Measurements from ENCODE around the gene RHEB.

Gene RHEB

DNA sequence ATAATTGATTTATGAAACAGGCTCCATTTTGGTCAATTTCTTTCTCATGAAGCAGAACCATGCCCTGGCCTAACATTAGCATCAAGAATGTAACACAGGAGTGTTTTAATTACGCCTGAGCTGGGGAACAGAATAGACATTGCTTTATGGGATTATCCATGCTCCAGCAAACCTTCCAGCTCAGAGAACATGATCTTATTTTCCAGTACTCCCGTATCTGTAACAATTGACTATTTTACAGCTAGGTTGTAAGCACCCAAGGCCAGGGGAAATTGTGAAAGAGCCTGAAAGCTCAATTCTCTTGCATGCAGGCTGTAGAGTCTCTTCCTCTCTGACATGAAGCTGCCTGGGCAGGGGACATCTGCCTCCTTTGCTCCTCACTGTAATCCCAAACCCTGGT, 49.0 kb downstream of the RHEB start:
- no peak for DNase-seq (ENCODE audit: low spot score)

DNA sequence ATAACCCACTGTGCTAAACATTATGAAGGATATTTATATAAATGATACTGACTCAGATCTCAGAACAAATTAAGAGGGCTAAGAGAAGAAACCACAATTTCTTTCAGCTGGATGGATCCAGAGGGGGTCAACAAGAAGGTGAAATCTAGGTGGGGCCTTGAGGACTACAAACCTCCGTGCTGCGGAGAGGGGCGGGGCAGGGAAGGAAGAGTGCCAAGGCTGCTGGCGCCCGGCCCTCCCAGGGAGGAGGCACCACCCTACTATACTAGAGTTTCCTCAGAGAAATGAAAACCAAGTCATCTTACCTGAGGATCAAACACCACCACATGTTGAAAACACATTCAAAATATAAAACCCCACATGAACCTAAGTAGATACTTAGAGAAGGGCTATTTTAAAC, 50.4 kb downstream of the RHEB start:
- DNase-seq (ENCODE audit: low spot score): no peak

DNA sequence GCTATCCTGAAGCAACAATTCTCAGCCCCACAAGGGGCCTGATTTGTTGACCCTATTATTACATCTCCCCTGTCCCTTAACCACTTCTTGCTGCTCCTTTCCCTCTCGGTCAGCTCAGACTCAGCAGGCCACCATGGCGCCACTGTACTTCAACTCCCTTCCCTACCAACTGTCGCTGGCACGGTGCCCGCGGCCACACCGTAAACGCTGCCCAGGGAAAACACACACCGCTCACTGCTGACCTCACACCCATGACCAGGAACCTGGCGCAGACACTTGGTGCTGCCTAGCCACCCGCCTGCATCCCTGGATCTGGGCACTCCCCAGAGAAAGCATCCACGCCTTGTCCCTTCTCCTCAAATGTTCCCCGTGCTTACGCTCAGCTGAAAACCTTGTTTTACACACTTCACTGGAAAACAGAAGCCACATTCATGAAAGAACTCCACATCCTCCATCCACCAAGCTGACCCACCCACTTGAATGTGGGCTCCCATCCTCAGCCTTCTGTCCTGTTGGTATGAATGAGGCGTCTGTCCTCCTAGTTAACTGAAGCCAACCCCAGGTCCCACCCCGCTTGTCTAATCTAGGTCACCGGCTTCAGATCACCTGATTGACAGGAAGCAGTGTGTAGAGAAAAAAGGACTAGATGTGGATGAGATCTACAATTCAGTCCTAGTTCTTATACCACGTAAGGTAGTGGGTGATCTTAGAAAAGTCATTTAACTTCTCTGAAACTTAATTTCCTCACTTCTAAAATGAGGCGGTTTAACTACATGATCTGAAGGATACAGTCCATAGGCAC, 51.3 kb downstream of the RHEB start:
- no peak for DNase-seq (ENCODE audit: low spot score)

DNA sequence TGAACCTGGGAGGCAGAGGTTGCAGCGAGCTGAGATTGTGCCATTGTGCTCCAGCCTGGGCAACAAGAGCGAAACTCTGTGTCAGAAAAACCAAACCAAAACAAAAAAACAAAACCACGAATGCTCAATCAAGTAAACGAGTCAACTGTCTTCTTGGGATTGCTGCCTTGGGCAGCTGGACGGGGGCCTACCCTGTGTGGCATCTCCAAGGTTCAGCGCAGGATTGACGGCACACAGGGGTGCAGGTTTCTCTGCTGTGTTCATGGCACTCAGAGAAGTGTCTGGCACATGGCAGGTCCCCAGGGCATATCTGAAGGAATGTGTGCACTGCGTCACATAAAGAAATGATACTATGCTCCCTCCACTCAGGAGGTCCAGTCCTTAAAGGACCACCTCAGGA, 54.5 kb downstream of the RHEB start:
- DNase-seq (ENCODE audit: low spot score): no peak

DNA sequence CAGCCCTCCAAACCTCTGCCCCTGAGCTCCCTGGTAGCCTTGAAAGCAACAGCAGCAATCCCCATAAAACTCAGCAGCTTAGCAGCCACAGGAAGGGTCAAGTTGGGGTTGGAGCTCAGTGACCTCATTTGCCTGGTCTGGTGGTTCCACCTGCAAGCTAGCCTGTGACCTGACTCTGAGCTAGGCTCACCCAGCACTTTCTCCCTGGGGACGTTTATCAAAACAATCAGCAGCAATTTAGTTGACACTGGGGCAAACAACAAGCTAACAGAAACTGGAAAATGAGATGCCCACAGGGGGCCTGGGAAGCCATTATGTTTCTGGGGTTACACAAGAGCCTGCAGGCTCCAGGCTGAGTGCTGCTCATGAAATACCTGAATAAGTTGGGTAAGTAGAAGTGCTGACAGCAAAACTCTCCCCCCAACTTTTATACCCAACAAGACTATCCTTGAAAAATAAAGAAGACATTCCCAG, 57.4 kb downstream of the RHEB start:
- DNase-seq (ENCODE audit: low spot score): no peak

DNA sequence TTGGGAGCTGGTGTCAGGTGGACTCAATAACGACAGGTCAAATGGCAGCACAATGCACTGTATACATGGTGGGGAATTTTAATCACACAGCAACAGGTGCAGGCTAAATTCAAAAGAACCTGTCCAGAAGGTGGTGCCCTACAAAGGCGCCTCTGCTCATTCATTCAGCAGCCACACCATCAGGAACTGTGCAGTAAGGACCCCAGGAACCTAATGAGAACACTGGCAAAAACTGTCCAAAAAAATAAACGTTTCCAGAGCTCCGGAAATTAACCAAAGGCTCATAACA, 57.8 kb downstream of the RHEB start:
- DNase-seq (ENCODE audit: low spot score): no peak

DNA sequence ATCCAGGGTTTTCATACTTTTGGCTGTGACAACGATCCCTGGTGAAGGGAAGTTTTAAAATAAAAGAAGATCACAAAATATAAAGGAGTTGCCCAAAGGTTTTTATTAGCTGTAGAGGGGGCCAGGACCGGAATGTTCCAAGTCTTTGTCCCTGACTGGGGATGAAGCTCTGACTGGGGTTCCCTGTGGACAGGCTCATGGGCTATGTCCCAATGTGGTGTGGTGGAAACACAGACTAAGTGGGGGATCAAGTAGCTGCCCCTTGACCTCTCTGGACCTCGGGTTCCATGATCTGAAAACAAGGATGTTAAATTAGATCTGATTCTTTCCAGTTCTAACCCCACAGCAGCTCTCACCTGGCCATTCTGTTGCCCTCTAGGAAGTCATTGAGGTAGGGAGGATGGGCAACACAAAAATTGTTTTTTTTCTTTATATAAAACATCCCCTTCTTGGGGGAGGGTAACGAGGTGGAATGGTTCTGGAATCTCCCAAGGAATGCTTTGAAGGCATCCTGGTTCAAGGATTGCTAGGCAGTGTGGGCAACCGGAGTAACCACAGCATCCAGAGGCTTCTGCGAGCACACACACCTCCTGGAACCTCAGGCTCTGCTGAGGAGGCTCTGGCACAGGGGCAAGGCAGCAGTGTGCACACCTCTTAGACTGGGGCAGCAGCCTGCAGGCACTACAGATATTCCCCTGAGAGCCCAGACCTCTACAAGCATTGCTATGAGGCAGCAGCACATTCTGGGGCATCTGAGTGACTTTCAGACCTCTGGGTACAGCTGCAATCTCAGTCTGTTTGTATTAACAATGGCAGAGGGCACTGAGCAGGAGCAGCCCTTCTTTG, 58.4 kb downstream of the RHEB start:
- DNase-seq (ENCODE audit: low spot score): no peak

DNA sequence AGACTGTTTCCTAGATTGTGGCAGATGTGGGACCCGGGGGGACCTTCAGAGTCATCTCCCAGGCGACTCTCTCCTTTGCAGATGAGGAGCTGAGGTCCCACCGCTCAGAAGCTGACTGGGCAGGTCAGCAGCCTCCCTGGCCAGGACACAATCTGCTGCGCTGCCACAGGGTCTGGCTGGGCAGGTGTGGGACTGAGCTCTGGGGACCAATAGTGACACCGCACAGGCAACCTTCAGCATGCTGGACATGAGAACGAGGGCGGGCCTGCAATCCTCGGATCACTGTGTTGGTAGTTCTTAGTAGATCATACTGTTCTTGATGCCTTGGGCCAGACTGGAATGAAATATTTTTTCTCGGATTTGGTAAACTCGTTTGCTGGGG, 59.2 kb downstream of the RHEB start:
- DNase-seq (ENCODE audit: low spot score): no peak

DNA sequence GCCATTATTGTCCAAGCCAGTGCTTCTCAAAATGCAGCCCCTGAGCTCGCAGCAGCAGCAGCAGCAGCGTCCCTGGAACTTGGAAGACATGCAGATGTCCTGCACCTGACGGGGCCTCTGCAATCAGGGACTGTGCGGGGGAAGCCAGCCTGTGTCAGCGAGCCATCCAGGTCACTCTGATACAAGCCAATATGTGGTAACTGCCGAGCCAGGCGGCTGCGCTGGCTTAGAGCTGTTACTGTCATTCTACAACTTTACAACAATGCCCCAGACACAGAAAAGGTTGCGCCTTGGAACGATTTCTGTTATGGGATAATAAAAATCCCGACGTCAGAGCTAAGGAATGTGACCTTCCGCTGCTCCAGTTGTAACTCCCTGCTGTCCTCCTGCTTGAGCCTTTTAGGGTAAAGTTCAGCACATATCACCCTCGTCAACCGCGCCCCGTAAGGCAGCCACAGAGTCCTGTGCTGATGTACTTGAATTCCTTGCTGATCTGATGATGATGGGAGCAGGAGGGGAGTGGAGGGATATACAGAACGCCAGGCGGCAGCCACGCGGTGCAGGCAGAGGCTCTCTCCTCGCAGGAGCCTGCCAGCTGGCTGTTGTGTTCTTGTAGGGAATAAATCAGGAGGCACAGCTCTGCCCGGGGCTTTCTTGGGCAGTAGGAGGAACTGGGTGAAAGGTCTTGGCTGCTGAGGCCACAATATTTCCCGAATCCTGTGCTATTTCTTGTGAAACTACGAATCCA, 59.8 kb downstream of the RHEB start:
- no peak for DNase-seq (ENCODE audit: low spot score)

DNA sequence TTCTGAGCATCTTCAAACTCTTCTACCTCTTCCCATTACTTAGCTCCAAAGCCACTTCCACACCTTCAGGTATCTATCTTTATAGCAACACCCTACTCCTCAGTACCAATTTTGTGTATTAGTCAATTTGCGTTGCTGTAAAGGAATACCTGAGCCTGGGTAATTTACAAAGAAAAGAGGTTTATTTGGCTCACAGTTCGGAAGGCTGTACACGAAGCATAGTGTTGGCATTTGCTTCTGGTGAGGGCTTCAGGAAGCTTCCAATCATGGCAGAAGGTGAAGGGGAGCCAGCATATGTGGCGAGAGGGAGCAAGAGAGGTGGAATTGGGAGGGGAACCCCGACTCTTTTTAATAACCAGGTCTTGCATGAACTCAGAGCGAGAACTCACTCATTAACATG, 62.2 kb downstream of the RHEB start:
- no peak for DNase-seq (ENCODE audit: low spot score)

DNA sequence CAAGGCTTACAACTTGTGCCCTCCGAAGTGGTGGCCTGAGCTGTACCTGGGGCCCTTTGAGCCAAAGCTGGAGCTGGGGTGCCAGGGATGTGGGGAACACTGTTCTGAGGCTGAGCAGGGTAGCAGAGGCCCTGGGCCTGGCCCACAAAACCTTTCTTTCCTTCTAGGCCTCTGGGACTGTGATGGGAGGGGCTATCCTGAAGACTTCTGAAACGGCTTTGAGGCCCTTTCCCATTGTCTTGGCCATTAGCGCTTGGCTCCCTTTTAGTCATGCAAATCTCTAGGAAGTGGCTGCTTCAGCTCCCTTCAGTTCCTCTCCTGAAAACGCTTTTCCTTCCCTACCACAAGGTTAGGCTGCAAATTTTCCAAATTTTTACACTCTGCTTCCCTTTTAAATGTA, 62.9 kb downstream of the RHEB start:
- no peak for DNase-seq (ENCODE audit: low spot score)

DNA sequence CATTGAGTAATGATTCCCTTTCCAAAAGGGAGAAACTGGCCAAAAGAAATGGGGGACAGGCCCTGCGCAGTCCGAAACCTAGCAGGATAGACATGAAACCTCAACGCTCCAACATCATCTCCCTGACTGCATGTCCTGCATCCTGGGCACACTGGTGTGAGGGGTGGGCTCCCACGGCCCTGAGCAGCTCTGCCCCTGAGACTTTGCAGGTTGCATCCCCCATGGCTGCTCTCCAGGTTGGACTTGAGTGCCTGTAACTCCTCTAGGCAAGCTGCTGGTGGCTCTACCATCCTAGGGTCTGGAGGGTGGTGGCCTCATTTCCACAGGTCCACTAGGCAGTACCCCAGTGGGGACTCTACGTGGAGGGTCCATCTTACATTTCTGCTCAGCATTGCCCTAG, 63.4 kb downstream of the RHEB start:
- DNase-seq (ENCODE audit: low spot score): no peak

DNA sequence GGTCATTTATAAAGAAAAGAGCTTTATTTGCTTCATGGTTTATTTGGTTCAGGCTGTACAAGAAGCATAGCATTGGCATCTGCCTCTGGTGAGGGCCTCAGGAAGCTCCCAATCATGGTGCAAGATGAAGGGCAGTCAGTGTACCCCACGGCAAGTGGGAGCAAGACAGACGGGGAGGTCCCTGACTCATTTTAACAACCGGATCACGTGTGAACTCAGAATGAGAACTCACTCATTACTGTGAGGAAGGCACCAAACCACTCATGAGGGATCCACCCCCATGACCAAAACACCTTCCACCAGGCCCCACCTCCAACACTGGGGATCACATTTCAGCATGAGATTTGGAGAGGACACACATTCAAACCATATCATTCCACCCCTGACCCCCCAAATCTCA, 64.0 kb downstream of the RHEB start:
- DNase-seq (ENCODE audit: low spot score): no peak

DNA sequence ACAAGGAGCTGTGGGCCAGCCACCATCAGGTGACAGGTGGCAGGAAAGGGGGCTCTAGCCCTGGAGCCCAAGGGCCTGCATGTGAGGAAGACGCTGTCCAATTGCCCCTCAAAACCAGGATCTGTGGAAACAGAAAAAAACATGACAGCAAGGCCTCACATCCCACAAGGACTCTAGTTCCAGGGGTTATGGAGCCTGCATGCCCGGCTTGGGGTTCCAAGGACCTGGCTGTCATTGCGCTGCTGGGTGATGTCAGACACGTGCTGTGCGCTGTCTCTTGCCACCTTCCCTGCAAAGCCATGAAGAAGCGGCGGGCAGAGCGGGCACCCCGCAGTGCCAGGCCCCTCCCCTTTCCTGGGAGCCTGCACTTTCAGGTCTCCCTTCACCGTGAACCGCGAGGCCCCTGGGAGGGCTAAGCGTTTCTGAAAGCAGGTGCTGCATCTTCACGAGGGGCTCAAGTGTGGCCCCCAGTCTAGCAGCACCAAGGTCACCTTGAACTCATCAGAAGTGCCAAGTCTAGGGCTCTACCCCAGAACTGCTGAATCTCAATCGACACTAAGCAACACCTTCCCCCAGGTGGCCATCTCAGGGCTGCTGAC, 64.7 kb downstream of the RHEB start:
- DNase-seq (ENCODE audit: low spot score): no peak

DNA sequence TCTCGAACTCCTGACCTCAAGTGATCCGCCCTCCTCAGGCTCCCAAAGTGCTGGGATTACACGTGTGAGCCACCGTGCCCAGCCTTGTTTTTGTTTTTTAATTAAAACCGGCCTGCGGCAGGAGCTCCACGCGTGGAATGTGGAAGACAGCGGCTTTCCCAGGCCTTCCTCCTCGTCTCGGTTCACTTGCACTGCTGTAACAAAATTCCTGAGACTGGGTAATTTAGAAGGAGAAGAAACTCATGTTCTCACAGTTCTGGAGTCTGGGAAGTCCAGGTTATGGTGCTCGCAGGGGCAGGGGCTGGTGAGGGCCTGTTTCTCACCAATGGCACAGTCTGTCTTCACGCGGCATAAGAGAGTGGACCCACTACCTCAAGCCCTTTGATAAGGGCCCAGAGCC, 65.4 kb downstream of the RHEB start:
- DNase-seq (ENCODE audit: low spot score): no peak

DNA sequence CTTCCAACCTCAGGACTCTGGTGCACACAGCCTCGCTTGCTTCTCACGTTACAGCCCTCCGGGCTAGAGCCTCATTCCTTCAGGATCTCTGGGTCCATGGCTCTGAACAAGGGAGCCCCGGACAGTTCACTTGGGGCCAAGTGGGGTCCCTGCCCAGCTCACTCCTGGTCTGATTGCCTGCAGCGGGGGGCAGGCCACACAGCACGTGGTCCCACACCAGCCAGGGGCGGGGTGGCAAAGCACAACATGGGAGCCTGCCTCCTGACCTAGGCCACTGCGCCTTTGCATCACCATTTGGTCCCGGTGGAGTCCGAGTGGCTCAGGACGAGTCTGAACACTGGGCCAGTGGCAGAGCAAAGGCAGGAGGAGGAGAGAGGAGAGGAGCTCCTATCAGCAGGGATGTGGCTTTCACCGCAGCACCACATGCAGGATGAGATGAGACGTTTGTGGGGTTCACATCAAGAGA, 66.3 kb downstream of the RHEB start:
- DNase-seq (ENCODE audit: low spot score): no peak

DNA sequence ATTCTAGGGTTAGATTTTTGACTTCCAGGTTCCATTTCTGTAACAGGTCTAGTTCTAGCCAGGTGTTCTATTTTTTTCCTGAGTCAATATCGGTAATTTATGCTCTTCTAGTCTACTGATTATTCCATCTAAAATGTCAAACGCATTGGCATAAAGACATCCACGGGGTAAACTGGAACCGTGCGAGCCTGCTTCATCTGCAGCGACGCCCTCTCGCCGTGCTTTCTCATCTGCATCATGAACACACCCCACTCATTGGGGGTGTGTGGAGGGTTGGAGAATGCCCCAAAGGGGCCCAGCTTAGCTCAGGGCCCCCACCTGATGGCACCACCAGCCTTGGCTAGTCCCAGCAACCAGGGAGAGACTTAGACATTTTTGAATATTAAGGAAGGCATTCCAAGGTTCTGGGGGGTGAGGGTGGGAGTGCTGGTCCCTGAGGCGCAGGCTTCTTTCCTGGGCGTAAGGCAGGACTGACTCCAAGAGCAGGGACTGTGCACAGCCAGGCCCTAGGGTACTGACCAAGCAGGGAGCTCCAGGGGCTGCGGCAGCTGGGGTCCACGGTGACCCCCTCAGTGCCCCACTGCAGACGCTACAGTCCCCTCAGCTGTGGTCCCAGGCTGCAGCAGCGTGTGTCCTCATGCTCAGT, 66.9 kb downstream of the RHEB start:
- no peak for DNase-seq (ENCODE audit: low spot score)

DNA sequence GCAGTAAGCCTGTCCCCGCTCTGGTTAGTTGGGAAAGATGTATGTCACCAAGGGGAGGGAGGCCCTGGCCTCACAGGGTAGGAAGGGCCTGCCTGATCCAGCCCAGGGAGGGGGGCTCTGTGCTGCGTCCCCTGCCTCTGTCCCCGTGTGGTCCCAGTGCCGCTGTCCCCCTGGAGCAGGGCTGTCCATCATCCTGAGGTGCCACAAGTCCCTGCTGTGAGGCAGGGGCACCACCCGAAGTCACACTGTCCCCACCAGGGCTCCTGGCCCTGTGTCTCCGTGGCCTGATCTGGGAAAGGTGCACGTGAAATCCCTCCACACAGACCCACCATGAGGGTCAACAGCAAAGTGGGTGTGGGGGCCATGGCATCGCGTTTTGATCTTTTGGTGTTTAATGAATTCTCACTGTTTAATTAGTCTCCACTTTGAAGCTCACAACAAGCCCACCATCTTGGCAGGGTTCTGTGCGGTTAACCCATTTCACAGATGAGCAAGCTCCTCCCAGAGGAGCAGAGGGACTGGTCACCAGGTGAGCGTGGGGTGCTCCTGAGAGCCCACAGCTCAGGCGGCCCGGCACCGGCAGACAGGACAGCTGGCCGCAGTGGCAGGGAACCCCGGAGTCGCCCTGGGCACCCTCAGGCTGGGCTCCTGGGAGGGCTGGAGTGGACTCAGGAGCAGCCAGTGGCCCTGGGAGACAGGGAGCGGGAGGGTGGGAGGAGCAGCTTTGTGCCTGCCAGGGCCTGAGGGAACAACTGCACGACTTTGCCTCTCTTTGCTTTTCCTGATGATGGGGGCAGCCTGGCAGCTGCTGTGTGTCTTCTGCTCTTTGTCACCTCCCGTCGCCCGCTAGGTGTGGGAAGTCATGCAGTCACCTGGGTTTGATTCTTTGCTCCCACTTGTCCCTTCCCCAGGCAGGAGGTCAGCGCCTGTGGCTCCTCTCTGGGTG, 67.8 kb downstream of the RHEB start:
- no peak for DNase-seq (ENCODE audit: low spot score)

DNA sequence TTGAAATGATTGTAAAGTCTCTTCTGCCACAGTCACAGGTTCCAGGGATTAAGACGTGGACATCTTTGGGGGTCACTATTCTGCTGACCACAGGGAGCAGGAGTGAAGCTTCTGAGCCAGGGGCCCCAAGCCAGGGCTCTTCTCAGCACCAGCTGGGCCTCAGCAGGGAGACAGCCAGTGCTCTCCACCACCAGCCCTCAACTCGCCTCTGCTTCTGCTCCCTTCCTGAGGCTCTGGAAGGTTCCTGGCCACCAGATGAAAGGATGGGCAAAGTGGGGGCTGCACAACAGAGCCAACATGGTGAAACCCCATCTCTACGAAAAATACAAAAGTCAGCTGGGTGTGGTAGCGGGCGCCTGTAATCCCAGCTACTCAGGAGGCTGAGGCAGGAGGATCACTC, 68.5 kb downstream of the RHEB start:
- no peak for DNase-seq (ENCODE audit: low spot score)

DNA sequence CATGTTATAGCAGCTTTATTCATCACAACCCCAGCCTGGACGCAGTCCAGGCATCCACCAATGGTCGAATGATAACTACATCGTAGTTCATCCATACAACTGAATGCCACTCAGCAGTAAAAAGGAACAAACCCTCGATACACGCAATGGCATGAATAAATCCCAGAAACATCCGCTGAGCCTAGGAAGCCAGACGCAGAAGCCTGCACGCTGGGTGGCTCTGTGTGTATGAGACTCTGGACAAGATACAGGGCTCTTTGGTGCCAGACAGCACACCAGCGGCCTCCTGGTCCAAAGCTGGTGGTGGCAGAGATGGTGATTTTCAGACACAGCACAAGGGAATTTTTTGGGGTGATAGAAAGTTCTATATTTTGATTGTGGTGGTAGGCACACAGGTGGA, 69.7 kb downstream of the RHEB start:
- DNase-seq (ENCODE audit: low spot score): no peak

Measured in CD4-positive, alpha-beta T cell treated with Interleukin-6 at 100 ng/mL for 8 hours (primary cell).